ENCODE data around the gene SP100.

SP100 gene

GRCh38 chr2:230520061-230520874, 104.3 kb downstream of the SP100 start:
- Mint-ChIP-seq H3K27me3 (ENCODE audit: low read depth) (no peaks in the 10 kb centered on the region), H3K4me1 (no peaks in the 10 kb centered on the region), H3K9me3 (peaks cover 19% of the 10 kb centered on the region), H3K27ac (no peak overlapping the region), H3K4me3 (no peak overlapping the region), H3K36me3 (ENCODE audit: low read depth) (no peaks in the 10 kb centered on the region)
- no peak for TF ChIP-seq CTCF (IDR thresholded peaks at IDR 0.05; ENCODE audit: unreplicated experiment in 3 of 3)

GRCh38 chr2:230520875-230521155, 104.8 kb downstream of the SP100 start:
- Mint-ChIP-seq H3K9me3 (peaks cover 19% of the 10 kb centered on the region), H3K27me3 (ENCODE audit: low read depth) (no peaks in the 10 kb centered on the region), H3K36me3 (ENCODE audit: low read depth) (no peaks in the 10 kb centered on the region), H3K27ac (no peak overlapping the region), H3K4me1 (no peaks in the 10 kb centered on the region), H3K4me3 (no peak overlapping the region)
- no peak for TF ChIP-seq CTCF (IDR thresholded peaks at IDR 0.05; ENCODE audit: unreplicated experiment in 3 of 3)

- TF ChIP-seq CTCF (IDR thresholded peaks at IDR 0.05; ENCODE audit: unreplicated experiment in 3 of 3), result no peak
- peaks cover 19% of the 10 kb centered on the region for H3K9me3 Mint-ChIP-seq
- no peaks in the 10 kb centered on the region for H3K36me3 Mint-ChIP-seq (ENCODE audit: low read depth)
- no peak overlapping the region for H3K27ac Mint-ChIP-seq
- no peaks in the 10 kb centered on the region for H3K27me3 Mint-ChIP-seq (ENCODE audit: low read depth)
- H3K4me3 Mint-ChIP-seq, result no peak overlapping the region
- no peaks in the 10 kb centered on the region for H3K4me1 Mint-ChIP-seq
Observed at GRCh38 chr2:230521386-230521785, 105.4 kb downstream of the SP100 start.

- H3K36me3 Mint-ChIP-seq (ENCODE audit: low read depth), result no peaks in the 10 kb centered on the region
- H3K4me1 Mint-ChIP-seq, result no peaks in the 10 kb centered on the region
- no peak for TF ChIP-seq CTCF (IDR thresholded peaks at IDR 0.05; ENCODE audit: unreplicated experiment in 3 of 3)
- no peak overlapping the region for H3K4me3 Mint-ChIP-seq
- H3K27me3 Mint-ChIP-seq (ENCODE audit: low read depth), result no peaks in the 10 kb centered on the region
- peaks cover 34% of the 10 kb centered on the region for H3K9me3 Mint-ChIP-seq
- H3K27ac Mint-ChIP-seq, result no peak overlapping the region
Observed at GRCh38 chr2:230525682-230526081, 109.7 kb downstream of the SP100 start.

GRCh38 chr2:230537531-230537976, 121.6 kb downstream of the SP100 start:
- Mint-ChIP-seq H3K36me3 (ENCODE audit: low read depth) (no peaks in the 10 kb centered on the region), H3K4me1 (no peaks in the 10 kb centered on the region), H3K9me3 (no peaks in the 10 kb centered on the region), H3K4me3 (no peak overlapping the region), H3K27ac (no peak overlapping the region), H3K27me3 (ENCODE audit: low read depth) (no peaks in the 10 kb centered on the region)
- no peak for TF ChIP-seq CTCF (IDR thresholded peaks at IDR 0.05; ENCODE audit: unreplicated experiment in 3 of 3)

GRCh38 chr2:230540332-230540731, 124.3 kb downstream of the SP100 start:
- no peak overlapping the region for H3K4me3 Mint-ChIP-seq
- no peaks in the 10 kb centered on the region for H3K36me3 Mint-ChIP-seq (ENCODE audit: low read depth)
- TF ChIP-seq CTCF (IDR thresholded peaks at IDR 0.05; ENCODE audit: unreplicated experiment in 3 of 3), result no peak
- H3K4me1 Mint-ChIP-seq, result no peaks in the 10 kb centered on the region
- H3K27ac Mint-ChIP-seq, result no peak overlapping the region
- H3K27me3 Mint-ChIP-seq (ENCODE audit: low read depth), result no peaks in the 10 kb centered on the region
- peaks cover 5% of the 10 kb centered on the region for H3K9me3 Mint-ChIP-seq

All from nephron (organoid).